Measurements from ENCODE around the gene BFSP2. TPM values are rescaled to one million over a fixed set of nuclear protein-coding genes. Genes with fewer than 3 reads are reported as not detected.

BFSP2 gene
- total RNA-seq, 1 donor from 2014 or later = not detected

DNA sequence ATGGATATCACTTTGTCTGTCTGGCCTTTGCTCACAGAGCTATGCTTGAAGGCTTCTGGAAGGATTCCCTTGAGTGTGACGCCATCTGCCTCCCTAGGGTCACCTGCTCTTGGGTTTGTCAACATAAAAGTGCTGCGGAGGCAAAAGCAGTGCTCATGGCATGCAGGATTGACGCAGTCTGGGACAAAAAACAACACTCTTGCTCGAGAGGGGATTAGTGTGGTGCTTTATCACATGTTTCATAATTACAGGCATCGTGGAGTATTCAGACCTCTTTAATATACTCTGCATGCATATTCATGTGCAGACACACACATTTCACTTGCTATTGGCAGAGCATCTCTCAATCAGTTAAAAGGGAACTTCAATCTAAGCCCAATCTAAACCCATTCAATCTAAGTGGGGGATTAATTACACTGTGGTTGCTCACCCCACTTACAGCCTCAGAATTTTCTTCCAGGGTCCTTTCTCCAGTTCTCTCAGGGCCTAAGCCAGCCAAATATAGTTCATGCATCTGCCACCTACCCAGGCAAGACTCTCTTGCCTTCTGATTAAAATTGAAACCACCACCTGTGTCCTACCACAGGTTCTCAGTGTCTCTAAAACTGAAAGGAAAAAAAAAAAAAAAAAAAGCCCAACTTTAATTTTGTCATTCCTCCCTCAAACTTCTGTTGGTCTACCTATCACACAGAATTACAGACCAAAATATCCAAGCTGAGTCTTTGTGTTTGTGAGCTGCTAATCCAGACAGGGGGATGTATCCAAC lies 75.6 kb downstream of the BFSP2 start:
- DNase-seq (ENCODE audit: low read depth, low spot score) = no peak
- Mint-ChIP-seq H3K27me3 (ENCODE audit: low read depth) (peaks cover 7% of the 10 kb centered on the region), H3K4me3 (no peak overlapping the region), H3K4me1 (peaks cover 79% of the 10 kb centered on the region), H3K27ac (ENCODE audit: unreplicated experiment) (peak overlapping the region; percentile 55), H3K36me3 (ENCODE audit: low read depth) (no peaks in the 10 kb centered on the region), H3K9me3 (no peaks in the 10 kb centered on the region)
- TF ChIP-seq, protein P1, sequence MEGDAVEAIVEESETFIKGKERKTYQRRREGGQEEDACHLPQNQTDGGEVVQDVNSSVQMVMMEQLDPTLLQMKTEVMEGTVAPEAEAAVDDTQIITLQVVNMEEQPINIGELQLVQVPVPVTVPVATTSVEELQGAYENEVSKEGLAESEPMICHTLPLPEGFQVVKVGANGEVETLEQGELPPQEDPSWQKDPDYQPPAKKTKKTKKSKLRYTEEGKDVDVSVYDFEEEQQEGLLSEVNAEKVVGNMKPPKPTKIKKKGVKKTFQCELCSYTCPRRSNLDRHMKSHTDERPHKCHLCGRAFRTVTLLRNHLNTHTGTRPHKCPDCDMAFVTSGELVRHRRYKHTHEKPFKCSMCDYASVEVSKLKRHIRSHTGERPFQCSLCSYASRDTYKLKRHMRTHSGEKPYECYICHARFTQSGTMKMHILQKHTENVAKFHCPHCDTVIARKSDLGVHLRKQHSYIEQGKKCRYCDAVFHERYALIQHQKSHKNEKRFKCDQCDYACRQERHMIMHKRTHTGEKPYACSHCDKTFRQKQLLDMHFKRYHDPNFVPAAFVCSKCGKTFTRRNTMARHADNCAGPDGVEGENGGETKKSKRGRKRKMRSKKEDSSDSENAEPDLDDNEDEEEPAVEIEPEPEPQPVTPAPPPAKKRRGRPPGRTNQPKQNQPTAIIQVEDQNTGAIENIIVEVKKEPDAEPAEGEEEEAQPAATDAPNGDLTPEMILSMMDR (conservative IDR thresholded peaks at IDR 0.05) = no peak

DNA sequence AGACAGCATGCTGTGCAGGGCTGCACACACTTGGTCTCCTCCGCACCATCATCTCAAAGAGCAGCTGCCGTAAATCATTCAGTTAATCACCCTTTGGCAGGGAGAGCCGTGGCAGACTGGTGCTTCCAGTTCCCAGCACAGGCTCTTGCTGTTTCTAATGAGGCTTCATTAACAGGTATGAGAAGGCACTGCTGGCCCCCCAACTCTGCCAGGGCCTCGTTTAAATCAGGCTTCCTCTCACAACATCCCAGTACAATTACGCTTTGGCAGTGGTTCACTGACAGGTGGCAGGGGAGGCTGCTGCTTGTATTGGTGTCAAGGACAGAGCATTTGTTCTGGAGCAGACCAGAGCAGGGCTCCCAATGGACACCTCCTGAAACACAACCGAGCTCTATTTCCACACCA lies 77.1 kb downstream of the BFSP2 start:
- TF ChIP-seq, protein P1 (conservative IDR thresholded peaks at IDR 0.05) = no peak
- peaks cover 13% of the 10 kb centered on the region for H3K27me3 Mint-ChIP-seq (ENCODE audit: low read depth)
- H3K36me3 Mint-ChIP-seq (ENCODE audit: low read depth) = no peaks in the 10 kb centered on the region
- no peak overlapping the region for H3K27ac Mint-ChIP-seq (ENCODE audit: unreplicated experiment)
- no peak for DNase-seq (ENCODE audit: low read depth, low spot score)
- H3K4me1 Mint-ChIP-seq = peaks cover 67% of the 10 kb centered on the region
- no peak overlapping the region for H3K4me3 Mint-ChIP-seq
- no peaks in the 10 kb centered on the region for H3K9me3 Mint-ChIP-seq

DNA sequence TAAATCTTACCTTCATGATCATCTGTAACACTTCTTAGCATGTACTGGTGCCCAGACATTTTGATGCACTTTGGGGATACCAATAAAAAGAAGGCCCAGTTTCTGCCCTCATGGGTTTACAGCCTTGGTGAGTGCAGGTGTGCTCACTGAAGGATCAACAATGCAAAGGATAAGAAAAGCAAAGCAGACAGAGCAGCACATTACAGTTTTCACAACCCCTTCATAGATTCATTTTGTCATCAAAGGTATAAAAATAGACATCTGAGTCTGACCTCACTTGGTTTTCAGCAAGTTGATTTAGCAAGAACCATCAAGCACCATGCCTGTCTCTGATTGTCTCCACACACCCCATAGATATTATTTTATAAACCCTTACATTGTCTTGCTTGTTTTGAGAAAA lies 77.6 kb downstream of the BFSP2 start:
- Mint-ChIP-seq H3K27me3 (ENCODE audit: low read depth) (peaks cover 13% of the 10 kb centered on the region), H3K4me1 (peaks cover 62% of the 10 kb centered on the region), H3K9me3 (no peaks in the 10 kb centered on the region), H3K4me3 (no peak overlapping the region), H3K36me3 (ENCODE audit: low read depth) (no peaks in the 10 kb centered on the region), H3K27ac (ENCODE audit: unreplicated experiment) (no peak overlapping the region)
- no peak for DNase-seq (ENCODE audit: low read depth, low spot score)
- TF ChIP-seq, protein P1 (conservative IDR thresholded peaks at IDR 0.05) = no peak

DNA sequence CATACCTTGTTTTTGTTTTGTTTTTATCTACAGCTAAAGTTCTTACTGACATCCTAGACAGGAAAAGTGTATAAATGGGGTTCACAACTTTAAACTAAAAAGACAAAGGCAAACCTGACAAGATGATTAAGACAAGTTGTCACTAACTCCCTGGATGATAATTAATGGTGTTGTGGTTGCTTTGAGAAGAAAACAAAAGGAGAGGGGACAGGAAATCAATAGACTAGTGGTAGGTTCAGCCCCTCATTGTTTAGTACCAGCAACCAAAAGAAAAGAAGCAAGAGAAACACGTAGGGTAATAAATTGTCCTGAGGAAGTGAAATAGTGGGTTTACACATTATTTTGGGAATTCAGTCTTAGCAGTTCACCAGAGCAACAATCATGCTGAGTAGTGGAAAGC lies 78.8 kb downstream of the BFSP2 start:
- DNase-seq (ENCODE audit: low read depth, low spot score) = no peak
- no peak overlapping the region for H3K27ac Mint-ChIP-seq (ENCODE audit: unreplicated experiment)

DNA sequence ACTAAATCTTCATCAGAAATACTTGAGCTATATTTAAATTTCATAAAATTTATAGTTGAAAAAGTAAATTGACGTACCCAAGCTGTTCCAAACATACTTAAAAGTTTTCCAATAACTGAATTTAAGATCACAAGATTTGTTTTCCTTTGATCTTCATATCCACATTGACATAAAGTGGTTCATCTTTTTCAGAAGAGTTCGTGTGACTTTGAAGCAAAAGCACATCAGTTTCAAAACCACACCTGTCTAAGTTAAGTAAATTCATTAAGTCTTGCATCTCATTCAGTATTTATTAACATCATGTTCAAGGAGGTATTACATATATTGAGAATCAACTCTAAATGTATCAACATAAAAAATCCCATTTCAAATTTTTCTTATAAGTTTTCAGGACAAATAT lies 79.5 kb downstream of the BFSP2 start:
- no peak for DNase-seq (ENCODE audit: low read depth, low spot score)
- Mint-ChIP-seq H3K4me3 (no peak overlapping the region), H3K4me1 (peaks cover 49% of the 10 kb centered on the region), H3K27ac (ENCODE audit: unreplicated experiment) (no peak overlapping the region), H3K36me3 (ENCODE audit: low read depth) (peaks cover 7% of the 10 kb centered on the region), H3K9me3 (peaks cover 3% of the 10 kb centered on the region), H3K27me3 (ENCODE audit: low read depth) (peaks cover 13% of the 10 kb centered on the region)
- TF ChIP-seq, protein P1 (conservative IDR thresholded peaks at IDR 0.05) = no peak

More for the DNA sequence above, 78.8 kb downstream of the BFSP2 start:
- peaks cover 2% of the 10 kb centered on the region for H3K36me3 Mint-ChIP-seq (ENCODE audit: low read depth)
- TF ChIP-seq, protein P1 (conservative IDR thresholded peaks at IDR 0.05) = no peak
- peaks cover 3% of the 10 kb centered on the region for H3K9me3 Mint-ChIP-seq
- peaks cover 13% of the 10 kb centered on the region for H3K27me3 Mint-ChIP-seq (ENCODE audit: low read depth)
- no peak overlapping the region for H3K4me3 Mint-ChIP-seq
- H3K4me1 Mint-ChIP-seq = peaks cover 57% of the 10 kb centered on the region
